Smooth muscle cell (in vitro differentiated cells): ENCODE measurements around the gene ZSCAN1. TPM values are rescaled to one million over a fixed set of nuclear protein-coding genes. Genes with fewer than 3 reads are reported as not detected.

Experiments
- DNase-seq: peaks from one replicate; lab custom pipeline; 2025; ENCODE audit not compliant: unreplicated experiment; lab: John Stamatoyannopoulos, UW
- H2AFZ ChIP-seq: fragments of 200-600 bp; sonication (generic); 2 replicates; pipeline ENCODE4 v1.6.0; 2016; ENCODE audit warnings: antibody characterized with exemption, low read depth, mild to moderate bottlenecking
- H3F3A ChIP-seq: fragments of 200-600 bp; sonication (generic); 2 replicates; pipeline ENCODE4 v1.6.0; 2017; ENCODE audit warnings: antibody characterized with exemption, low read depth
- H3K27ac ChIP-seq: fragments of 200-600 bp; sonication (generic); 2 replicates; pipeline ENCODE4 v1.5.1; 2016; ENCODE audit warnings: low read depth, mild to moderate bottlenecking
- H3K27me3 ChIP-seq: fragments of 200-600 bp; sonication (generic); 2 replicates; pipeline ENCODE4 v1.6.1; 2016; ENCODE audit warnings: low read depth, mild to moderate bottlenecking
- H3K36me3 ChIP-seq: fragments of 200-600 bp; sonication (generic); 2 replicates; pipeline ENCODE4 v1.5.1; 2016; ENCODE audit warnings: low read depth
- H3K4me1 ChIP-seq: fragments of 200-600 bp; sonication (generic); 2 replicates; pipeline ENCODE4 v1.5.1; 2016; ENCODE audit warnings: low read depth
- H3K4me2 ChIP-seq: fragments of 200-600 bp; sonication (generic); 2 replicates; pipeline ENCODE4 v1.6.0; 2016; ENCODE audit warnings: mild to moderate bottlenecking
- H3K4me3 ChIP-seq: fragments of 200-600 bp; sonication (generic); 2 replicates; pipeline ENCODE4 v1.5.1; 2016; ENCODE audit warnings: mild to moderate bottlenecking
- H3K79me2 ChIP-seq: fragments of 200-600 bp; sonication (generic); 2 replicates; pipeline ENCODE4 v1.6.0; 2016; ENCODE audit warnings: low read depth, mild to moderate bottlenecking
- H3K9ac ChIP-seq: fragments of 200-600 bp; sonication (generic); 2 replicates; pipeline ENCODE4 v1.6.0; 2016; ENCODE audit warnings: low read depth
- H3K9me3 ChIP-seq: fragments of 200-600 bp; sonication (generic); replicated peaks from 2 replicates; pipeline ENCODE4 v1.5.1; 2016; ENCODE audit warnings: low read depth
- H4K20me1 ChIP-seq: fragments of 200-600 bp; sonication (generic); 2 replicates; pipeline ENCODE4 v1.6.0; 2016; ENCODE audit warnings: low read depth
- CTCF ChIP-seq: fragments of 200-600 bp; sonication (generic); IDR thresholded peaks from 2 replicates; pipeline ENCODE4 v1.5.1; 2017; ENCODE audit warnings: borderline replicate concordance, mild to moderate bottlenecking, antibody characterized with exemption; ENCODE audit not compliant: insufficient read depth, poor library complexity, severe bottlenecking
- WGBS: methylation state at CpG from one replicate; pipeline ENCODE4 v1.1.7; 2016; ENCODE audit warnings: low lambda C conversion rate; 5-methylcytosine and 5-hydroxymethylcytosine counted together
- polyA plus RNA-seq: library from polyadenylated mRNA; unstranded; fragments of >200 nt; fragmentation: Nextera tagmentation; extraction: Ambion mirVana; gene quantifications from 2 replicates; pipeline ENCODE4 v1.2.1, GENCODE V29; 2016
- total RNA-seq: library from RNA; depleted of rRNA; stranded (reverse); fragments of >200 nt; gene quantifications from 2 replicates; pipeline ENCODE4 v1.2.3, GENCODE V29; 2014

Gene ZSCAN1
- total and polyA plus RNA-seq, 2 experiments from 2014 or later: 0.94 TPM; not detected in 1

- H3F3A ChIP-seq: no peaks in the 10 kb centered on the region
- no peak overlapping the region for H3K27ac ChIP-seq
- no peaks in the 10 kb centered on the region for H3K79me2 ChIP-seq
- H3K4me2 ChIP-seq: no peak overlapping the region
- H3K9me3 ChIP-seq: no peaks in the 10 kb centered on the region
- no peak overlapping the region for H2AFZ ChIP-seq
- 92% methylated on average over 30 of the region's 30 CpGs for WGBS
- TF ChIP-seq CTCF: no peak
- no peak overlapping the region for H3K4me3 ChIP-seq
- no peaks in the 10 kb centered on the region for H4K20me1 ChIP-seq
- no peaks in the 10 kb centered on the region for H3K36me3 ChIP-seq
- H3K27me3 ChIP-seq: no peaks in the 10 kb centered on the region
- H3K9ac ChIP-seq: no peak overlapping the region
- DNase-seq: no peak
- no peaks in the 10 kb centered on the region for H3K4me1 ChIP-seq
Observed at GRCh38 chr19:58053480-58054156, 19.8 kb downstream of the ZSCAN1 start.

DNA sequence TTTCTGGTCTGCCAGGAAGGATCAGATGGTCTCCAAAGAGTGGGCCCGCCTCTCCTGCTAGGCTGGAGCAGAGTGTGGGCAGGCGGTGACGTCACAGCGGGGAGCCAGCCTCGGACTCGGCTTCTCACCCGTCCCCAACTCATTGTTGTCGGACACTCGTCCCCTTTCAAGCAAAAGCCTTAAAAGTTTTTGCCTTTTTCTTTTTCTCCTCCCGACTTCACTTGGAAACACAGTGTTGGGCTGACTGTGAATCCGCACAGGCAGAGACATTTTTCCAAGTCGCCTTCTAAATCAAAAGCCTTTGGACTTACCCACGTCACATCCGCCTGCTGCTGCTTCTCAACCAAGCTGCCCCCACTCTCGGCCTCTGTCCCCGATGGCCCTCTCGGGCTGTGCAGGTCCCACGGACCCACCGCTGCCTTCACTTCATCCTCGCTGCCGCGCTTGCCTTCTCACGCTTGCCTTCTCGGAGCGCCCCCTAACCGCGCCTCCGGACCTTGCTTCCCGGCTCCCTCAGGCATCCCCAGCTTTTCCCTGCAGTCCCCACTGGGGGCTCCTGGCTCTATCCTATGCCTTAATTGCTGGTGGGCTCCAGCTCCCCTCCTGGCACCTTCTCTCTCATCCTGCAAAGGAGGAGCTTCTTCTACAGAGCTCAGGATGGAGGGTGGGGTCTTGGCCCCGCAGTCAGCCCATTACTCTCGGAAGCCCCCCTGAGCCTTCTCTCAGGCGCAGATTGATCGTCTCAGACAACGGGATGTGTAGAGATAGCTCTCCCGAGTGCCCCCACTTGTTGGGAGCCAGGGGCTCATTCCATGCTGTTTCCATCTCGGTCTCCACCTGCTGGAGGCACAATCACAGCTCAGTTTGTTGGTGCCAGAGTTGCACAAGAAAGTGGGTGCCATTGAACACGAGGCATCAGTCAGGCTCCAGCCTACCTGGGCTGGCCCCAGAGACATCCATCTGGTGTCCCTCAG, 21.4 kb downstream of the ZSCAN1 start:
- Histone ChIP-seq H3K36me3 (no peaks in the 10 kb centered on the region), H3K27me3 (no peaks in the 10 kb centered on the region), H3F3A (no peaks in the 10 kb centered on the region), H3K4me2 (no peak overlapping the region), H3K4me3 (no peak overlapping the region), H3K9ac (no peak overlapping the region), H3K79me2 (no peaks in the 10 kb centered on the region), H3K27ac (no peak overlapping the region), H4K20me1 (no peaks in the 10 kb centered on the region), H3K4me1 (no peaks in the 10 kb centered on the region), H3K9me3 (no peaks in the 10 kb centered on the region), H2AFZ (no peak overlapping the region)
- 71% methylated on average over 36 of the region's 37 CpGs for WGBS
- no peak for DNase-seq
- TF ChIP-seq CTCF: no peak

DNA sequence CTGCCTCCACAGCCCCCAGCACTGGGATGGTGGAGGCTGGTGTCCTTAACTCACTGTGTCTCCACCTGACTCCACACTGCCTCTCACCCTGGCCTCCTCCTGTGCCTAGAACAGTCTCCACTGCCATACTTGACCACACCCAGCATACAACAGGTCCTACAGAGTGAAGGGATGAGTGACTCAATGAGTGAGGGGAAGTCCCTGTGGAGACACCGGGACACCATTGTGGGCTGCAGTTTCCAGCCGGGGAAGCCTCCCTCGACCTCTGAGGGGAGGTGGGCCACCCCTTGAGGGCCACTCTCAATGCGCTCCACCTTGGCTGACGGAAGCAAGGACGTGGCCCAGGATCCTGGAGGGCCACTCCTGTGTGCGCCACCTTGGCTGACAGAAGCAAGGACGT, 22.4 kb downstream of the ZSCAN1 start:
- H3K9me3 ChIP-seq: no peaks in the 10 kb centered on the region
- no peaks in the 10 kb centered on the region for H3K36me3 ChIP-seq
- H3K4me1 ChIP-seq: no peaks in the 10 kb centered on the region
- H4K20me1 ChIP-seq: no peaks in the 10 kb centered on the region
- no peak overlapping the region for H3K4me3 ChIP-seq
- no peak for TF ChIP-seq CTCF
- H3K4me2 ChIP-seq: no peak overlapping the region
- DNase-seq: no peak
- H3K27ac ChIP-seq: no peak overlapping the region
- no peaks in the 10 kb centered on the region for H3F3A ChIP-seq
- H3K27me3 ChIP-seq: no peaks in the 10 kb centered on the region
- no peak overlapping the region for H3K9ac ChIP-seq
- 91% methylated on average over 6 of the region's 8 CpGs for whole genome bisulfite sequencing
- no peaks in the 10 kb centered on the region for H3K79me2 ChIP-seq
- no peak overlapping the region for H2AFZ ChIP-seq
